HUES6 (cell line): ENCODE data around the gene ROM1.
"Not testable (repeated sequence)": the region's sequence is repeated elsewhere in the genome, so short reads cannot be mapped to it uniquely, and the experiment has no call there.

Experiments used
- H3K27ac ChIP-seq: 2 replicates; pipeline ENCODE4 v1.7.0; 2013; ENCODE audit warnings: low read depth, mild to moderate bottlenecking, low read length, inconsistent platforms
- H3K27me3 ChIP-seq: 2 replicates; pipeline ENCODE4 v1.6.1; 2013; ENCODE audit warnings: low read length; ENCODE audit not compliant: control insufficient read depth, insufficient read depth
- H3K36me3 ChIP-seq: 2 replicates; pipeline ENCODE4 v1.6.1; 2013; ENCODE audit warnings: low read length; ENCODE audit not compliant: control insufficient read depth, insufficient read depth
- H3K4me1 ChIP-seq: 2 replicates; pipeline ENCODE4 v1.6.1; 2013; ENCODE audit warnings: low read length; ENCODE audit not compliant: control insufficient read depth, insufficient read depth
- H3K4me3 ChIP-seq: 2 replicates; pipeline ENCODE4 v1.5.1; 2013; ENCODE audit warnings: low read depth, low read length
- H3K9ac ChIP-seq: one replicate; pipeline ENCODE4 v1.6.1; 2013; ENCODE audit warnings: mild to moderate bottlenecking, low read length
- H3K9me3 ChIP-seq: 2 replicates; pipeline ENCODE4 v1.6.1; 2013; ENCODE audit warnings: low read depth, low read length; ENCODE audit not compliant: control insufficient read depth, insufficient read depth

The ROM1 gene

DNA sequence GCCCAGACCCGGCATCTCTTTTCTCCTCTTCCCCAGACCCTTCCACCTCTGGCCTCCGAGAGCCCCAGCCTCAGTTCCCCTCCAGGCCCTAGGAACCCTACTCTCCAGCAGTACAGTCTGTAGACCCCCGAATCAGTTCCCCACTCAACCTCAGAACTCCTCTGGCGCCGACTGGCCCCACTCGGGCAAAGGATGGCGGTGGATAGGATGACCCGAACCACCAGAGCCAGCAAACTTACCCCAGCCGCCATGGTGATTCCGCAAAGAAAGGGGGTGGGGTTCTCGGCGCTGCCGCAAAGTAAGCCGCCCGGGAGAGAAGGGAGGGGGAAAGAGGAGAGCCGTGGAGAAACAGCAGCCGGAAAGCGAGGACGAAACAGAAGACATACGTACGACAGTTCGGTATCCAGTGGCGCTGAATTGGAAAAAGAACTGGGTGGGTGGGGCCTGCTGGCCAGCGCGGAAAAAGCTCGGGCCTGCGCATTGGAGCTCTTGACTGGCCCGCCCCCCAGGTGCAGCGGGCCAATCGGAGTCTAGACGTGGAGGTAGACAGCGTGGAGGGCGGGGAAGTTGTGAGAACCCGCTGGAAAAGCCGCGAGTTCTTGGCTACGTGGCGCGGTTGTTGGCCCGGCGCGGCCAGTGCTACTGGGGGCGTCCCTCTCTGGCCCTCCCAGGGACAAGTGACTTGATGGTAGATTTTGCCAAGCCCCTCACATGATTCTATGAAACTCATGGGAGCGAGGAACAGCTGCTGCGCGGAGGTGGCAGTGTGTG lies 39.3 kb upstream of the ROM1 start, which contains the start of gene EEF1G:
Gene EEF1G, minus strand, starts transcription at position 300 of the 771 bp plus-strand sequence. Its CDS starts 49 bp downstream, at position 251.
- Histone ChIP-seq H3K4me3 (peak within 1 kb of the TSS; percentile 94), H3K27me3 (no peaks in the 10 kb centered on the region), H3K27ac (peak within 1 kb of the TSS; percentile 88), H3K9me3 (no peaks in the 10 kb centered on the region), H3K9ac (peak within 1 kb of the TSS; percentile 96), H3K4me1 (peaks cover 18% of the 10 kb centered on the region), H3K36me3 (peaks cover 74% of the 10 kb centered on the region)

GRCh38 chr11:62574363-62575071 lies 38.5 kb upstream of the ROM1 start:
- Histone ChIP-seq H3K4me3 (peak overlapping the region; percentile 70), H3K27ac (peak overlapping the region; percentile 21; the same call in 1 of the 2 replicates), H3K4me1 (peaks cover 18% of the 10 kb centered on the region), H3K9ac (peak overlapping the region; percentile 85), H3K36me3 (peaks cover 72% of the 10 kb centered on the region), H3K27me3 (no peaks in the 10 kb centered on the region), H3K9me3 (no peaks in the 10 kb centered on the region)

DNA sequence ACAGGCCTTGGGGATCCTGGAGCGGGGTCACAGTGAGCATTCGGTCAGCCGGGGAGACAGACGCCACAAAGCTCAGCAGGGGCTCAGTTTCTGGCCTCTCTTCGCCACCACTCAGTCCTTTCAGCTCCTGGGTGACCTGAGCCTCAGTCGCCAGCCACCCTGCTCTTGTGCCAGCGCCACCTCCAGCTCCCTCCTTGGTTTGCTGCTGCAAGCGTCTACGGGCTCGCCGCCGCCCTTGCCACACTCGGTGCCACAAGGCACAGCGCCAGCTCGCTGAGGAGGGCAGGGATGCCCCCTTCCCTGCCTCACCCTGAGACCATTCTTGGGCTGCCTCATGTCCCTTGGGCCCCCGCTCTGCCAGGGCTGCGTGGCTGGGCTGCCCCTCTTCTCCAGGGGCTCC lies 37.9 kb upstream of the ROM1 start:
- Histone ChIP-seq H3K4me1 (peaks cover 18% of the 10 kb centered on the region), H3K9me3 (no peaks in the 10 kb centered on the region), H3K27ac (no peak overlapping the region), H3K36me3 (peaks cover 70% of the 10 kb centered on the region), H3K9ac (peak overlapping the region; percentile 85), H3K27me3 (no peaks in the 10 kb centered on the region), H3K4me3 (peak overlapping the region; percentile 70)

DNA sequence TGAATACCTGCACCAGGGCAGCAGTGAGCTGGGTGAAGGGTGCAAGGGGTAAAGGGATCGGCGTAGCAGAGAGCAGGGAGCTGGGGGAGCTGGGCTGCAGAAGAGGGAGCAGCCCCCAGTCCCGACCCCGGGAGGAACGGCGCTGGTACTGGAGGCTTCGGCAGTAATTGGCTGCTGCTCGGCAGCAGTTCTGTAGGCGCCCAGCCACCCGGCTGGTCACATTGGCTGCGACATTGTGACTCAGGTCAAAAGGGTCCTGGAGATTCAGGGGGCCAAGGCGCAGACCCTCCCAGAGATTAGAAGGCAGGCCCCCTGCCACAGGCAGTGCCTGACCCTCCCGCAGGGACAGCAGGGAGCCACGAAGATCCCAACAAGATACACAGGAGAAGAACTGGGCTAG lies 37.2 kb upstream of the ROM1 start:
- Histone ChIP-seq H3K27me3 (no peaks in the 10 kb centered on the region), H3K9me3 (no peaks in the 10 kb centered on the region), H3K4me3 (no peak overlapping the region), H3K9ac (no peak overlapping the region), H3K27ac (no peak overlapping the region), H3K4me1 (peaks cover 18% of the 10 kb centered on the region), H3K36me3 (peaks cover 65% of the 10 kb centered on the region)

GRCh38 chr11:62577046-62577714 lies 35.9 kb upstream of the ROM1 start:
- no peak overlapping the region for H3K27ac ChIP-seq
- H3K9me3 ChIP-seq: no peaks in the 10 kb centered on the region
- H3K9ac ChIP-seq: no peak overlapping the region
- H3K27me3 ChIP-seq: no peaks in the 10 kb centered on the region
- peaks cover 61% of the 10 kb centered on the region for H3K36me3 ChIP-seq
- no peak overlapping the region for H3K4me3 ChIP-seq
- peaks cover 14% of the 10 kb centered on the region for H3K4me1 ChIP-seq

DNA sequence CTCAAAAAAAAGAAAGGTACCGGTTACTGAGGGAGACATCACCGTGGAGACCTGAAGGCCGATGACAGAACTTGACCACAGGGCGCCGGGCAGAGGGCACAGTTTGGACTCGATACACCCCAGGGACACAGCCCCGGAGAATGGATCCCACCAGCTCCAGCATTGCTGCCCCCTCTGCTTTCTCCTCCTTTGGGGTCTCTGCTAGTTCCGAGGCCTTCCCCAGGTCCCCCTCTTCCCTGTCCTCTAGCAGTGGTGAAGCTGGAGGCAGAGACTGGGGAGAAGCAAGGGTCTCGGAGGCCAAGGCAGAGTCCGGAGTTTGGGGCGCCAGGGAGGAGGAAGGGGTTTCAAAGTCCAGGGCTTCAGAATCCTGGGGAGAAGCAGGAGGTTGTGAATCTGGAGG lies 34.5 kb upstream of the ROM1 start:
- Histone ChIP-seq H3K4me3 (no peak overlapping the region), H3K36me3 (peaks cover 59% of the 10 kb centered on the region), H3K9ac (no peak overlapping the region), H3K27ac (no peak overlapping the region), H3K27me3 (no peaks in the 10 kb centered on the region), H3K4me1 (peaks cover 10% of the 10 kb centered on the region), H3K9me3 (no peaks in the 10 kb centered on the region)

GRCh38 chr11:62579252-62579651 lies 33.8 kb upstream of the ROM1 start:
- Histone ChIP-seq H3K9ac (no peak overlapping the region), H3K36me3 (peaks cover 64% of the 10 kb centered on the region), H3K9me3 (no peaks in the 10 kb centered on the region), H3K4me3 (no peak overlapping the region), H3K27me3 (no peaks in the 10 kb centered on the region), H3K4me1 (peaks cover 10% of the 10 kb centered on the region), H3K27ac (no peak overlapping the region)

GRCh38 chr11:62580959-62581715 lies 31.9 kb upstream of the ROM1 start:
- Histone ChIP-seq H3K4me1 (no peaks in the 10 kb centered on the region), H3K9me3 (no peaks in the 10 kb centered on the region), H3K36me3 (peaks cover 65% of the 10 kb centered on the region), H3K4me3 (no peak overlapping the region), H3K27me3 (no peaks in the 10 kb centered on the region), H3K9ac (no peak overlapping the region), H3K27ac (no peak overlapping the region)

- not testable (repeated sequence) for H3K9me3 ChIP-seq, H3K27me3 ChIP-seq, H3K27ac ChIP-seq, H3K4me3 ChIP-seq, H3K9ac ChIP-seq, H3K4me1 ChIP-seq
- H3K36me3 ChIP-seq: peaks cover 62% of the 10 kb centered on the region
Measured at GRCh38 chr11:62581735-62582134, 31.3 kb upstream of the ROM1 start.

DNA sequence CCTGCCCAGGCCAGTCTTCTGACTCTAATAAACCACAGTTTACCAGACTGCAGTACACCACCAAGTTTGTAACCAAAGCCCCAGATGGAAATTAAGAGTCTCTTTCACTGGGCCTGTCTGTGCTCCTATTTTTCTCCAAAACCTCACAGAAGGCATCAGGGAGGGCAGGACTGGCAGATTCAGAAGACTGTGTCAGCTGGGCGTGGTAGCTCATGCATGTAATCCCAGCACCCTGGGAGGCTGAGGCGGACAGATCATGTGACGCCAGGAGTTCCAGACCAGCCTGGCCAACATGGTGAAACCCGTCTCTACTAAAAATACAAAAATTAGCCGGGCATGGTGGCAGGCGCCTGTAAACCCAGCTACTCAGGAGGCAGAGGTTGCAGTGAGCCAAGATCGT lies 27.7 kb upstream of the ROM1 start:
- H3K4me3 ChIP-seq, H3K27ac ChIP-seq, H3K4me1 ChIP-seq, H3K9ac ChIP-seq, H3K27me3 ChIP-seq, H3K9me3 ChIP-seq: not testable (repeated sequence)
- peaks cover 54% of the 10 kb centered on the region for H3K36me3 ChIP-seq
